ENCODE measurements around the gene FNDC1.

The FNDC1 gene

GRCh38 chr6:159161839-159162238 lies 7.4 kb upstream of the FNDC1 start:
- DNase-seq, result no peak

DNA sequence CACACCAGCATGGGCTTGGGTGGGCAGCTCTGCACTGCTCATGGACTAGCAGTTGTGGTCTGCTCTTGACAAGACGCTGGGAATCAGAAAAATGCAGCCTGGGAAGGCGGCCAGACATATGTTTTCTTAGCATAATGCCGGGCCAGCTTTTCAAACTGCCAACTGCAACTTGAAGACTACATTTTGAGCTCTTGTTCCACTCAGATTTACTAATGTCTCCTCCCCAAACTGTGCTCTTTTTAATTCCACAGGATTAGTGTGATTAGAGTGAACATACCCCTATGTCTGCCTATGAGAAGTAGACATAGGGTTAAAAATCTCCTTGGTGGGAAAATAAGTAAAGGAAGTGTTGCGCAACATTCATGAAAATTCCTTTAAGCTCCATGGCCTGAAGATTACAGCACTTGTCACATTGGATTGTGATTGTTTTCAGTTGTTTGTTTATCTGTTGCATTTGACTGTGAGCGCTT lies 5.3 kb upstream of the FNDC1 start:
- no peak for DNase-seq

DNA sequence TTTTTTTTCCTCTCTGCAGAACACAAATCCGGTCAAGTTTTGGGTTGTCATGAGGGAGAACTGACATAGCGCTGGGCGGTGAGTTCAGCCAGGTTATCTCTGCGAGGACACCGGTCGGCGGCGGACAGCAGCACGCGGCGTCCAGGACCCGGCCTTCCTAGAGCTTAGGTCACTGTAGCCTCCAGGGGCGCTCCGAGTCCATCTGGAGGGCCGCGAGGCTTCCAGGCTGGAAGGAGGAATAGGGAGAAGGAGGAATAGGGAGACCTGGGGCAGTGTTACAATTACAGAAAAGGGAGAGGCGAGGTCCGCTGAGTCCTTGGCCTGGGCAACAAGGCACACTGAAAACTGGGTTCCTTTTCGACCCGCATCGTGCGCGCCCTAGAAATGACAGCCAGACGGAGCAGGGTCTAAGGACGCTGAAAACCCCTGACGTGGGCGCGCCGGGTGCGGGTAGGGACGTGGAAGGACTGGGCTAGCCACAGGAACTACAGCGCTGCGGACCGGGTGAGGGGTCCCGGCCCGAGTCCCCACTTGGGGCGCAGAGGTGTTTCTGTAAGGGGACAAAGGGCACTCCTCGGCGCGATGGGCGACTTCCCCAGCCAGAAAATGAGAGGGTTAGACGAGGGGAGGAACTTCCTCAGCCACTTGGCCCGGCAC lies 536 bp upstream of the FNDC1 start:
- no peak for DNase-seq

GRCh38 chr6:159169557-159170332 lies 545 bp downstream of the FNDC1 start:
- no peak for DNase-seq

DNA sequence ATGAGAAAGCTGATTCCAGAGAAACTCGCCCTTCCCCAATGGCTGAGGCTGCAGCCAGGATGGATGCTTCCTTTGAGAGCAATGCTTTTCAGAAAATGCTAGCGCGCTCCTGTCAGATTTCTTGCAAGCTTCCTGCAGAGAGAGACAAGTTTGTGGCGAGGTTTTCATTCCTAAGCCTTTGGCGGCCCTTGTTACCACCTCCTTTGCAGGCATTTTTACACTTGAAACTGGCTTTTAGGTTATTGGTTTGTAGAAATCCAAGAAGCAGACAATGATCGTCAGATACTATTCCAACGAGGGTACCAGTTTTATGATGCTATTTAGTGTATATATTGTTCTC lies 1.1 kb downstream of the FNDC1 start:
- DNase-seq, result no peak

DNA sequence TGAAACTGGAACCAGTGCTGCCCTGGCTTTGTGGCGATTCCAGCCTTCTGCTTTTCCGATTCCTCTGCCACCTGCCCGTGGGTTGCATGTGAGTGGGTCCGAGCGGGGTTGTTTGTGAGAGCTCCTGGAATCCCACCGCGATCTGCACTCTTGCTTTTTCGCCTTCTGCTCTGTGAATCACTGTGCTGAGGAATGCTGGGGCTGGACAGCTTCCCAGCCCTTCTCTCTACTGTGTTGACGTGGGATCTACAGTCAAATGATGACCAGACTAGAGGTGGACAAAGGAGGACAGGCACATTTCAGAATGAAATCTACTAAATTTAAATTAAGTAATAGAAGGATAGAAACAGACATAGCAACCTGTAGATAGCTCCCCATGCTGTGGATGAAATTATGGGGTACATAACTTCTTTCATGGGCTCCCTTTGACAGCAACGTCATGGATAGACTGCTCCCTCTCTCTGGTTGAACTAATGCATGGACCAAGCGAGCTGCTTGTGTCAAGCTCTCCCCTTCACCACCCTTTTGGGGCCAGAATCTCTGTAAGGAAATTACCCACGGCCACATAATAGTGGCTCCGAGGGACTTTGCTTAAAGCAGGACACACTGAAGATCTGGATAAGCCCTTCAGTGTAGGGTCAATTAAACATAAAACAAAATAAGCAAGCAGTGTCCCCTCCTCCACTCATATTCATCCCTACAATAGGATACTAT lies 2.0 kb downstream of the FNDC1 start:
- no peak for DNase-seq

DNA sequence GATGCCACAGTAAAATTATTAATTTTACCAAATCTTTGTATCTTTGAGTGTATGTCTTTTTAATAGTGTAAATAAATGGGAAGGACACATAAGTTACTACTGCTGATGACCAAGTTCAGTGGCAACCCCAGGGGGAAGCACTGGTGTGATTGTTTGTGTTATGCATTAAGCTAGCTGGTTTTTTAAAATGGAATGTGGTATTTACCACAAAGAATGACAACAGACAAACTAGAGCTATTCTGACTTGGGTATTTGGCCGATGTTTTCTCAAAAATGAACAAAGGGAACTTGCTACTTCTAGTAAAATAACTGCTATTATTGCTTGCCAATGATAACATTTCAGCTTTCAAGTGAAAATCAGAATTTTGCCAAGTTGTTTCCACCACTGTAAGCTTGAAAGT lies 2.9 kb downstream of the FNDC1 start:
- DNase-seq, result no peak

DNA sequence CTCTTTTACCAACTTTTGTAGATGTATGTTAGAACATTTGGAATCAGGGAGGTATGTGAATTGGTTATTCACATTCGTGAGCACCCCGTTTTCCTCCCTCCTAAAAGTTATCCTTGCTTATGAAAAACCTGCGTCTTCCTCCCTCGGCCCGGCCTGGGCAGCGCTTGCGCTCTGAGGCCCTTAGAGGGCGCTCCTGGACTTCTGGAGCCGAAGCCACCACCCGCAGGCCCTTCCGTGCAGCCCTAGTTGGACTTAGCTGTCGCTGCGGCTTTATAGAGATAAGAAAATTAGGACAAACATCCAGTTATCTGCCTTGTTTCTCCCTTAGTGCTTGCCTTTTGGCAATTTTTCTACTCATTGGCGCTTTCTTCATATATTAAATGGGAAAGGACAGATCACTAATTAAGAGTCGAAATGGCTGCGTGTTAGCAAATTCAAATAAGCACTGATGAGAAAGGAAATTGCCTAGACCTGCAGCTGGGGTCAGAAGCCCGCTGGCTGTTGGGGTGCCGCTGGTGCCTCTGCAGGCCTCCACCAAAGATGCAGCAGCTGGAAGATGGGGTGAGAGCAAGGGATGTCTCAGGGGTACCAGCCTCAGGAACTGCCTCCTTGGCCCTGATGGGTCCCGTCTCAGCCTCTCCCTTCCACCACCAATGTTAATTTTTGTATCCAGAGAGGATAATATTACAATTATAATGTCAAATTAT lies 5.2 kb downstream of the FNDC1 start:
- peak; percentile 52 for DNase-seq

DNA sequence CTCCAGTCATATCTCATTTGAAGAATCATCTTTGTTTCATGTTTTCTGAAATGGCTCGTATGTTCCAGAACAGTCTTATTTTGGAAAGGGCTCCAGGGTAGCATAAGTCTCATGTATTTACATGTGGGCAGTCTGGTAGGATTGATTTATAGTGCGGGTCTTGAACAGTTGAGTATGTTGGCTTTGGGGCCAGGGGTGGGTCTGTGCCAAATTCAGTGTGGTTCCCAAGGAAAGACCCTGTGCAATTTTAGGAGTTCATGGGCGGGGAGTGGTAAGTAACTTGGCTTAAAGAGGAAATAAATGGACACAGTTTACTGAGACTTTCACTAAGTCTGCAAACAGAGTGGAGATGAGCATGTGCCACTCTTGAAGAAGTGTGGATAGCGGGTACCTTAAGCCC lies 7.7 kb downstream of the FNDC1 start:
- no peak for DNase-seq

DNA sequence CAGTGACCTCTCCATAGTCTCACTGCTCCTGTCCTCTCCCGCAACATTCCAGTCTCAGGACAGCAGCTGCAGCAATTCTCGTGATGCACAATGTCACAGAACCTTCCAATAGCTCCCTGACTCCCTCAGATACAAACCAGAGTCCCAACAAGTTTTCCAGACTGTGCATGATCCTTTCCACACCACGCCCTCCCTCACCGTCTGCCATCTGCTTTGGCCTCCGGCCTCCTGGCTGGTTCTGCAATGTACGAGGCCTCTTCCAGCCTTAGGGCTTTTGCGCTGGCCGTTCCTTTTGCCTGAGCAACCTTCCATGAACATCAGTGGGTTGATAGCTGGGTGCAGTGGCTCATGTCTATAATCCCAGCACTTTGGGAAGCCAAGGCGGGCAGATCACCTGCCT lies 9.6 kb downstream of the FNDC1 start:
- DNase-seq, result no peak

GRCh38 chr6:159180001-159180400 lies 10.8 kb downstream of the FNDC1 start:
- DNase-seq, result no peak

DNA sequence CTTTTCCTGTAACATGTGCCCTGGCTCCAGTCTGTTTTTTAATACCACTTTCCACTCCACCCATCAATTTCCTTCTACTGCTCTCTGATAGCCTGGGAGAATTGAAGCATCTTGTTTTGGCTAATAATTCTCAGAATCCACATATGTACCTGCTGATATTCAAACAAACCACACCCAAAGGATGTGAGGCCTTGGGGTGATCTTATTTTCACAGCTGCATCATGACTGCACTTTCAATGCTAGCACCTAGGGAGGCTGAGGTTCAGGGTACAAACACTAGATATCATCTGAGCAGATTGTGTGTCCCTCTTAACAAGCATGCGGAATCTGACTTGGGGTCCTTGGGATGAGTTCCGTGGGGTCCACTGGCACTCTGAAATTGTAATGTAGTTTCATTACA lies 12.7 kb downstream of the FNDC1 start:
- no peak for DNase-seq

GRCh38 chr6:159184559-159184958 lies 15.4 kb downstream of the FNDC1 start:
- DNase-seq, result no peak

DNA sequence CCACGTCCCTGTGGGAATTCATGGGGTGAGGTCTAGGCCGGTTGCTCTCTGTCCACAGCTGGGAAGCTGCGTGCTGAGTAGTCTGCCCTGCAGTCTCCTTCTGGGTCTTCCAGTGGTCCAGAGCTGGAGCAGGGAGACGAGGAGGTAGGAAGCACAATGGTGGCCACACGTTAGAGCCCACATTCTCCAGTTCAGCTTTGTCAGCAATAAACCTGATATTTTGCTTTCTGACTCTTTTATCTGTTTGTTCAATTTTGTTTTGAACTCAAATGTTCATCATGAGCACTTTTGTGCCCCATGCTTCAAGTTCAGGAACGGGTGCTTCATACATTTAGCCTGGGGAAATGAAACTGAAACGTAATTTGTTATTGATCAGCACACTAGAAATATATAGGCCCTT lies 21.3 kb downstream of the FNDC1 start:
- no peak for DNase-seq

- no peak for DNase-seq
These were observed 24.7 kb downstream of the FNDC1 start for GRCh38 chr6:159193923-159194322.

DNA sequence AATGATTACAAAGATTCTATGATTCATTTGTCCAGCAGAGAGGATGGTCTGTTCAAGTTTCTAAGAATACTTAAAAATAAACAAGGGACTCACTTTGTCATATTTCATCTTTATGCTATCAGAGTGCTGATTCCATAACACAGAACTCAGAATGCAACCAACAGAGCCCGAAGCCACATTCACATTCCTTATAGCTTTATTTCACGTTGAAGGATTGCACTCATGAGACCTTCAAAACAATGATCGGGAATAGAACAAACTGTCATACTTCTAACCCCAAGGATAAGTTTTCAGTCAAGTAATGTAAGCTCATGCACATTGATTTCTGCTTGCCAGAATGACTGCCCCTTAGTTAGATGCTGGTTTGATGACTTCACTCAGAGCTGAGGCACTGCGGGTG lies 25.2 kb downstream of the FNDC1 start:
- DNase-seq, result no peak

DNA sequence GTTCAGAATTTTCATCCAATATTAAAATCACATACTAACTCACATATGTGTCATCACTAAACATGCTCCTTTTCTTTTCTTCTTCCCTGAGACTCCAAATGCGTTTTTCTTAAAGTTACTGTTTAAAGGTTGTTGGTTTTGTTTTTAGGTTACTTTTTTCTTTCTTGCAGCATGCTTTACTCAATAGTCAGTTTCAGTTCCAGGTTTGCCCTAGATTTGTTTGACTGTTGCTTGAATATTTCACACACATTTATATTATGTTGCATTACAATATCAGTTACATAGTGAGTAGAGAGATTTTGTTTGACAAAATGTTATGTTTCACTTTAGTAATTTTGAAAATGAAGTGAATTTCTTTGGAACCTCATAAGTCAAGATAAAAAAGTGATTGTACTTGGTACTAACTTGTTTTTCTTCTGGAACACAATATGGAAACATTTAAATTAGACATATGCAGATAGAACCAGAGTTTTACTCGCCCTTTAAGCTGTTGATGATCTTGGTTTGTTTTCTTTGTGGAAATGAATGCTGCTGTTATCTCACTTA lies 27.3 kb downstream of the FNDC1 start:
- no peak for DNase-seq

DNA sequence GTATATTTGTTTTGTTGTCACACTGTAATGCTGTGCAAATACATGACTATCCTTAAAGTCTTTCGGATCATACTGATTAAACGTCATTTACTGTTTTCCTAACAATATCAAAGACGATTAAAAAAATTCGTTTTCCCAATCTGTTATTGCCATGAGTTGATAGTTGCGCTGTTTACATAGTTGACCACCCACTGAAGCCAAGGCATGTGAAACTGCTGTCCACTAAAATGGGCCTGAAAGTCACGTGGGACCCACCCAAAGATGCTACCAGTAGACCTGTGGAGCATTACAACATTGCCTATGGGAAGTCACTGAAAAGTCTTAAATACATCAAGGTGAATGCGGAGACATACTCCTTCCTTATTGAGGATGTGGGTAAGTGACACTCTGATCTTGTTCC lies 28.1 kb downstream of the FNDC1 start:
- no peak for DNase-seq

DNA sequence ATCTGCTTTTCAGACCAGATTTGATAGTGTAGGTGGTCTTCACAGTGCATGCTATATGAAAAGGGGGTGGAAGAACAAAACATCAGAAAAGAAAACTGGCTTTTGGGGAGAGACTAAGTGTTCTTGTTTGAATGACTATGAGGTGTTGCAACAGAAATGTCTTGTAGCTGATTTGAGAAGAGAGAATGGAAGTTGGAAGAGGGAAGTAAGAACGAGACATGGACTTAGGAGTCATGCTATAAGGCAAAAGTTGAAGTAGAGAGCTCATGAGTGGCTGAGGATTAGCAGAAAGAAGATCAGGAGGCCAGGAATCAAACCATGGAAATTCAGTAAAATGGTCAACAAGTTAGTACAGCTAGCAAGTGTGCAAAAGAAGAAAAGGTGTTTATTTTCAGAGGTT lies 32.1 kb downstream of the FNDC1 start:
- DNase-seq, result no peak

GRCh38 chr6:159203304-159204005 lies 34.3 kb downstream of the FNDC1 start:
- DNase-seq, result no peak

- no peak for DNase-seq
These were observed 35.4 kb downstream of the FNDC1 start for GRCh38 chr6:159204605-159205004.

GRCh38 chr6:159212028-159212427 lies 42.8 kb downstream of the FNDC1 start:
- no peak for DNase-seq
